NCI-H748 treated with DMSO at 0.1 percent for 48 hours (cell line): ENCODE data around the gene NDOR1.

ENCODE experiments used
- DNase-seq: peaks from one replicate; lab custom pipeline; 2025; lab: John Stamatoyannopoulos, UW

NDOR1 gene

DNA sequence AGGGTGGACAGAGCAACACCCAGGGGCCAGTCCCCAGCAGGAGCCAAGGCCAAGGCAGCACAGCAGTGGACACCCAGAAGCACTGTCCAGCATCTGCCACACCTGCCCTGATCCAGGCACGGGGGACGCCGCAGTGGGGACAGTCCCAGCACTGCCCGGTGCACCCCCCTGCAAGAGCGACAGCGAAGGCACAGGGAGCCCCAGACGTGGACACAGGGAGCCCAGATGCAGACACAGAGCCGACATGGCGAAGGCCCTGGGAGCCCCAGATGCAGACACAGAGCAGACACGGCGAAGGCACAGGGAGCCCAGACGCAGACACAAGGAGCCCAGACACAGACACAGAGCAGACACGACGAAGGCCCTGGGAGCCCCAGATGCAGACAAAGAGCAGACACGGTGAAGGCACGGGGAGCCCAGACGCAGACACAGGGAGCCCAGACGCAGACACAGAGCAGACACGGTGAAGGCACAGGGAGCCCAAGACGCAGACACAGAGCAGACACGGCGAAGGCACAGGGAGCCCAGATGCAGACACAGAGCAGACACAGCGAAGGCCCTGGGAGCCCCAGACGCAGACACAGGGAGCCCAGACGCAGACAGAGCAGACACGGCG, 21.4 kb upstream of the NDOR1 start:
- DNase-seq: no peak

DNA sequence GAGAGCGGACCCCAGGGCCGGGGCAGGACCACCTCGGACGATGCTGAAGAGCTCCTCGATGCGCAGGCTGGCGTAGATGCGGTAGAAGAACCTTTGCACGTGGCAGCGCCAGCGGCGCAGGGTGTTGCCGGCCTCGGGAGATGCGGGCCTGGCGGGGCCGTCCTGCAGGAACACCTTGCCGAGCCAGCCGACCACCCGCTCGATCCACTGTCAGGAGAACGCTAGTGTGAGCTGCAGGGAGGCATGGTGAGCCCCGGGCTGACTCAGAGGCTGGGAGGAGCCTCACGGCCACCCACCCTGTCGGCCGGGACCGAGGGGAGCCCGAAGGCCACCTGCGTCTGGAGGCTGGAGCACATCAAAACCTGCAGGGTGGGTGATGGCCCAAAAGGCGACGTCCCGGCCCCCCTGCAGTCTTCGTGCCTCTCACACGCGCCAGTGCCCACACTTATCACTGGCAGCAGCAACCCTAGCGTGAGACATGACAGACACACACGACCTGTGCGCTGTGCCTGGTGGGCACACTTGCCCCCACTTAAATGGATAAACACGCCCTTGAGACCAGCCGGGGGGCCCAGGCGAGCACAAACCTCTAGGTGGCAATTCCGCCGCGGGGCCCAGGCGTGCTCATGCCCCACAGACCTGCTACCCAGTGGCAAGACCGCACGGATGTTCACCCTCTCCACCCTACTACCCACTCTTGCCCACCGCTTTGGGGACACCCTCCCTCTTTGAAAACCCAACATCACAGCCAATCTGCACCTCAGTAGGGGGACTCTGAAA, 20.4 kb upstream of the NDOR1 start:
- DNase-seq: no peak

DNA sequence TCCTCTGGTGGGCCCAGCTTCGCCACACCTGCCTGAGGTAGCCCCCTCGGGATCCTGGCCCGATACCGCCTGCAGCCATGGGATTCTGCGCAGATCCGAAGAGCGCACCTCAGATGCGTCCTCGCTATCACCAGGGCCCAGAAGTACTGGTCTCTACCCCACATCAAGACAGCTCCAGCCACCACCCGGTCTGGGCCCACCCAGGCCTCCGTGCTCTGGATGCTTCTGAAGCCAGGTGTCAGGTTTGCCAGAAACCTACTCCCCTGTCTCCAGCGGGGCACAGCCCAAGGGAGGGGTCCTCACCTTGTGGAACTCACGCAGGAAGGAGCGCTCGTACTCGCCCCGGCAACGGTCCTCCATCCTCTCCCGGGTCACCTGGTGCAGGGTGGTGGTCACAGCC, 19.6 kb upstream of the NDOR1 start:
- no peak for DNase-seq

DNA sequence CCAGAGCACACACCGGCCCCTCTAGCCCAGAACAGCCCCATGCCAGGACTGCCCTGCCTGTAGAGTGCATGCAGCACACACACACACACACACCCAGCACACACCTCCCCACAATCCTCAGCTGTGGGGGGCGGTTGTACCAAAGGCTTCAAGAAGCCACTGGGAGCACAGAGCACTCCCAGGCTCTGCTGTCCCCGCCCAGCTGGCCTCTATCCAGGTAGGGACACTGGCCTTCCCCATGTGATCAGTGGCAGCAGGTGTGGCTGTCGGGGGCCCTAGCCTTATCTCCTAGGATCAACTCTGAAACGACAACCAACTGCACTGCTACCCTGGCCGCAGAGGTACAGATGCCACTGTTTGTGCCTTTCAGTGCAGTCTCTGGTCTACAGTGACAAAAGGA, 19.1 kb upstream of the NDOR1 start:
- no peak for DNase-seq

DNA sequence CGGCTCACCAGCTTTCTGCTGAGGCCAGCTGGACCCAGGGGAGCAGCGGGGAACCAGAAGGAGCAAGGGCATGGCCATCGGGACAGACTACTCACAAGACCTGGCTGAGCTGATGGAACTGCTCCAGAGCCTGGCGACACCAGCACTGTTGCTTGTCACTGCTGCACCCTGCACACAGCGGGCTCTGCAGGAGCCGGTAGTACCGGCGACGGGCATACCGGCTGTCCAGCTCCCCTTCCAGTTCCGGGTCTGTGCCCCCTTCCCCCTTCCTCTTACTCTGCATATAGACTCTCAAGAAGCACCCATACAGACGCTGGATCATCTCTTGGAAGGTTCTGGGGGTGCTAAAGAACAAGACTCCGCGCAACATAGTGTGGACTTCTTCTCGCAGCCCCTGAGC, 18.1 kb upstream of the NDOR1 start:
- DNase-seq: no peak

DNA sequence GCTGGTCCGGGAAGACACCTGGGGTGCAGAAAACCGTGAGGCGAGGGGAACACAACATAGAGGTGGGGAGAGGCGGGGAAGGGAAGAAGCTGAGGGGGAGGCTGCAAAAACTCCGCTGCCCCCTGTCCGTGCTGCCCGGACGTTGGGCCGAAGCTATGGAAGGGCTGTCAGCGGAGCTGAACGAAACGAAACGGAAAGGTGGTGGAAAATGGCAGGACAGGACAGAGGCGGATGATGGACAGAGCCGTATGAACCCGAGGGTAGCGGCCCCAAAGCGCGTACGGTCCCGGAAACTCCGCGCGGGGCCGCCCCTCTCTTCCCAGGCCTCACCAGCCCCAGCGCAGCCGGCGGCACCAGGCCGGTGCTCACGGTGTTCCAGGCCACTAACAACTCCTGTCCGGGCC, 17.4 kb upstream of the NDOR1 start:
- no peak for DNase-seq

DNA sequence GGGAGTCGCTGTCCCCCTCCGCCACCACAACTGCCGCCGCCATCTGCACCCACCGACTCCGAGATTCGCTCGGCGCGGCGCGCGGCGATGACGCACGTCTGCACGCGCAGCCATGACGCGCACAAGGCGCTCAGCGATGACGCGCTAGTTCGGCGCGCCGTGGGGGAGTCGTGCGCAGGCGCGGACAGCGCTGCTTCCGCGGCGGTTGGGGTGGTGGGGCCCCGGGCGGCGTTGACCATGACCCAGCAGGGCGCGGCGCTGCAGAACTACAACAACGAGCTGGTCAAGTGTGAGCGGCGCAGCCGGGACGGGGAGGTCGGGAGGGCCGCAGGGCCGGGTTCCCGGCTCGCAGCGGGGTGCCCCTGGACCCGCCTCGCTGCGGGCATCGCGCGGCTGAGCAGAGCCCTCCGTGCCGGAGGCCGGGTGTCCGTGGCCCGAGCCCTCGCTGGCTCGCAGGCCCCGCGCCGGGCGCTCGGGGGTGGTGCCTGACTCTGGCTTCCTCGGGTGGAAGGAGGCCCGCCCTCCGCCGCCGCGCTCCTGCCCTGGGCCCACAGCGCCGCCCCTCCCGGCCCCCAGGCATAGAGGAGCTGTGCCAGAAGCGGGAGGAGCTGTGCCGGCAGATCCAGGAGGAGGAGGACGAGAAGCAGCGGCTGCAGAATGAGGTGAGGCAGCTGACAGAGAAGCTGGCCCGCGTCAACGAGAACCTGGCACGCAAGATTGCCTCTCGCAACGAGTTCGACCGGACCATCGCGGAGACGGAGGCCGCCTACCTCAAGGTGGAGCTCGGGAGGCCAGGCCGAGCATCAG, 16.8 kb upstream of the NDOR1 start, which contains the start of the genes ANAPC2 and SSNA1:
Gene ANAPC2 (minus strand): TSS at position 71 of the 807 bp plus-strand sequence. CDS start 28 bp downstream, at position 43.
Gene SSNA1 (plus strand): TSS at position 187 of the 807 bp plus-strand sequence. CDS start 51 bp downstream, at position 238.
- DNase-seq: peak; percentile 87

DNA sequence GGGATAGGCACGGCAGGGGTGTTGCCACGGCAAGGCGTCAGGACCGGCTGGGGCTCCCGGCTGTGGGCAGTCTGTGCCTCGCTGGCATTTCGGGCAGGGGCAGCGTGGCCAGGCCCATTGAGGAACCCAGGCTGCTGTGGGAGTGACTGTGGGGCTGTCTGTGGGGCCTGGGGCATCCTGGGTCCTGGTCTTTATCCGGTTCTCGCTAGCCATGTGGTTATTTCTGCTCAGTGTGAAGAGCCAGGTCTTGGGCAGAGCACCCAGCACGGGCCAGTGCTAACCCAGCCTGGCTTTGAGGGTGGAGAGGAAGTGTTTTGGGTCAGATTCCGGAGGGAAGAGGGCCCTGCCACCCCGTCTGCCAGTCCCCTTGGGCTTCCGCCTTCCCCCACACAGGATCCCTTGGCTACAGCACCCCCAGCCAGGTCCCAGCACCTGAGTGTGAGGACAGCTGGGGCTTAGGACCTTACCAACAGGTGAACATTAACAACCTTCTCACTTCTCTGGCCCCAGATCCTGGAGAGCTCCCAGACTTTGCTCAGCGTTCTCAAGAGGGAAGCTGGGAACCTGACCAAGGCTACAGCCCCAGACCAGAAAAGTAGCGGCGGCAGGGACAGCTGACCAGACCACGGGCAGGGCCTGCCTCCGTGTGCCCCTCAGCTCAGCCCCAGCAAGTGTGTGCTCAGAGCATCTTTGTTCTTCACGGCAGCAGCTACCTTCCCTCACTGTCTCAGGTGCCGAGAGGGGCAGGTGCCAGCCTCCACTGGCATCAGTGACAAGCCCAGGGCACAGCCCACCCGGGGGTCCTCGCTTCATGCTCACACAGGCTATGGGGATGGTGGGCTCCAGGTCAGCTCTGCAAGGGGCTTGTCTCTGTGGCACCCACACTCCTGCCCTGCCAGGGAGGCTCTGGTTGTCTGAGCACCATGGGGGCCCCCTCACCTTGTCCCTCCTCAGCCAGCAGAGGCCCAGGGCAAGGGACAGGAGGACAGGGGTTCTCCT, 15.9 kb upstream of the NDOR1 start:
- DNase-seq: no peak

DNA sequence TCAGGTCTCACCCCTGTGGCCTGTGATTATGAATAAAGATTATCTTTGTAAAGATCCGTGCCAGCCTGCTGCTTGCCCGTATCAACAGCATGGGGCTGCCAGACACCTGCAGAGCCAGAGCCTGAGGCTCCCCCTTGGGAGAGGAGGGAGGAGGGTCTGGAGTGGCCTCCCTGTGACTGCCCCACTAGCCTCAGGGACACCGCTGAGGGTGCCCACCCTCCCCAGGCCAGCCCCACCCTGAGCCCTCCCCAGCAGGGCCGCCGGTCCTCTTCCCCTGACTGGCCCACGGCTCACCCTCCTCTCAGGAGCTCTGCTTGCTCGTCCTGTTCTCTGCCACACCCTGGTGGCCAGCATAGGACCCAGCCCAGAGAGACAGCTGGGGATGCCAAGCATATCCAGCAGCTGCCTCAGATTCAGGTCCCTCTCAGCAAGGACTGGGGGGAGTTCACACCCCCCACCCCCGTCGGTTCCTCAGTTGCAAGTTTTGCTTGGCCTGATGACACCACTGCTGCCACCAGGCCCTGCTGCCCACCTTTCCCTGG, 15.1 kb upstream of the NDOR1 start:
- DNase-seq: no peak

DNA sequence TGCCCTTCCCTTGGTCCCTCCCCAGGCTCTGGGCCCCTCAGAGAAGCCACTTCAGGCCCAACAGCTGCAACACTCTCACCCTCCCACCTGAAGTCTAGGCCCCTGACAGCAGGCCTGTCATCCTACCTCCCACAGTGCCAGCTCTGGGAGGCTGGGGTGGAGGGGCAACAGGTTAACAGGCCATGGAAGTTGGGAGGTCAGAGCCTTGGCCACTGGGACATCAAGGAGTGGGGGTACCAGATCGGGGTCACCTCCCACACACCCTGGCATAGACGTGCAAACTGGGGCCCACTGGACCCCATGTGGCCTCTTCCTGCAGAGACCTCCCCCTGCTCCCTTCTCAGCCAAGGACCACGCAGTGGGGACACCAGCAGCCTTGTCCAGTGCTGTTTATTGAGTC, 14.3 kb upstream of the NDOR1 start:
- DNase-seq: no peak

DNA sequence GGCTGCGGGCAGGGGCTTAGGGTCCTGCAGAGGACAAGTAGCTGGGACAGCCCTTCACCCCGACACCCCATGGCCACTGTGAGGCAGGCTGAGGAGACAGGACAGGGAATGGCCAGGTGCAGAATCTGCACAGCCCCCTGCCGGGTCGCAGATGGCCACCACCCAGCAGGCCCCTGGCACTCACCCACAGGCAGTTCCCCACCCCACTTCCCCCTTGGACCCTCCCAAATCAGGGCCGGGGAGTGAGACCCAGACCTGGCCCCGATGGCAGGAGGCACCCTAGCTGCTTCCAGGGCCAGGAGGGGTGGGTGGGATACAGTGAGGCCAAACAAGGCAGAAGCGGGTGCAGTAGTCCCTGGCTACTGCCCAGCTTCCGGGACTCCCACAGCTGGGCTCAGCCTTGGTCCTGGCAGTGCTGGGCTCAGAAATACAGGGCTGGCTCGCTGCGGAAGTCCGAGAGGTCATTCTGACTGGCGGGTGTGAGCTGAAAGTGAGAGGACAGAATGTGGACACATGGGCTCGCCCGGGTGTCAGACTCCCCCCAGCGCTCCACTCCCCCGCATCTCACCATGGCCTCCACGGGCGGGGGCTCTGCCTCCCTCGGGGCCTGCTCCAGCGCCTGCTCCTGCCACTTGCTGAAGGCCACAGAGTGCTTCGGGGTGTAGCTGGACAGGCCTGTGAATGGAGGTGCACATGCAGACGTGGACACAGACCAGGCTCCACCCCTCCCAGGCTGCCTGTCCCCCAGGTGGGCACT, 13.6 kb upstream of the NDOR1 start:
- no peak for DNase-seq

DNA sequence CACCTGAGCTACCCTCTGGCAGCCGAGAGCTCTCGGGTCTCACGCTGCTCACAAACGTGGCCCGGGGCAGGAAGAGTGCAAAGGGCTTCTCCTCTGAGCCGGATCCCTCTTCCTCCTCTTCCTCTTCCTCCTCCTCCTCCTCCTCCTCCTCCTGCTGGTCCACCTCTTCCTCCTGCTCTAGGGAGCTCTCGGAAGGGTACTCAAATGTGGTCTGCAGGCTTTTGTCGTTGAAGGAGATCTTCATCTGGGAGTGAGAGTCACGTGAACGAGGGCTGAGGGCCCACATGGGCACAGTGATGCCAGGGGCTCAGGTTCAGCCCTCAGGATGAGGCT, 13.1 kb upstream of the NDOR1 start:
- DNase-seq: no peak

DNA sequence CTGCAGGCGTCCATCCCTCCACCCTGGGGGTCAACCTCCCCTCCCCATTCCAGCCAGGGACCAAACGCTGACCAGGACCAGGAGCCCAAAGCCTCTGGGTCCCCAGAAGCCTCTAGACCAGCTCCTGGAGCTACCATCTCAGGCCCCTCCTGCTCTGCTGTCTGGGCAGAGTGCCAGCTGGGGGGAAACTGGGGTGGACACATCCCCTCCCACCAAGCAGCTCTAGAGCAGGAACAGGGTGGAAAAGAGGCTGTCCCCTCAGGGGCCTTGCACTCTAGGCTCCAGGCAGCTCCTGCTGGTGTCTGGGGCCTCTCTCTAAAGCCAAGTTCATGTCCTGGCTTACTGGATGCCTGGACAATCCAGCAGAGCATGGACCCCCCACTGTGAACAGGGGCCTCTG, 12.6 kb upstream of the NDOR1 start:
- no peak for DNase-seq

DNA sequence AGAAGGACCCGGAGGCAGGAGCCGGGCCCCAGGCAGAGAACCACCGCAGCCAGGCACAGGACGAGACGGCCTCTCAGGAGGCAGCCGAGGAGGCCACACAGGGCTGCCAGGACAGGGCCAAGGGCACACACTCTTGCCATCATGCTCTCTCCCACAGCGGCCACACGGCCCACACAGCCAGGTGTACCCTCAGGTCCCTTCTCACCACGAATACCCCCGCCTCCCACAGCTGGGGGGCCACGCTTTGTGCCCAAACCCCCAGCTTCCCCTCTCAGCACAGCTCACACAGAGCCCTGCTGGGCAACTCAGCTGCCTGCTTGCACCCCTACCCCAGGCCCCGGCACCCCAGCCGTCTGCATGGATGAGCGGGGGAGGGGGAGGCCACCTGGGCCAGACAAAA, 11.7 kb upstream of the NDOR1 start:
- DNase-seq: no peak

DNA sequence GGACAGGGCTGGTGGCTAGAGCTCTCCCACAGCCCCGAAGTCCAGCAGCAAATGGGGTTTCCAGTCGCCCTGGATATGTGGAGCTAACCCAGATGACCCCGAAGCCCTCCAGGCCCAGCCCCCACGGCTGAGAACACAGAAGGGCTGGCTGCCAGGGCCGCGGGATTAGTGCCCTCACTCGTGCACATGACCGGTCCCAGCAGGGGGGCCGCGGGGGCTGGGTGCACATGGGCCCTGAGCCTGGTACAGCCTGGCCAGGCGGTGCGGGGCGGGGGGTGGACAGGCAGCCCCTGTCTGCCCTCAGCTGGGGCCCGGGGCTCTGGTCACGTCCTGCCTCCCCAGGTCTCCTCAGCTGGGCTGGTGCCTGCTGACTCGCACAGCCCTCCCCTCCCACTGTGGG, 11.1 kb upstream of the NDOR1 start:
- no peak for DNase-seq

DNA sequence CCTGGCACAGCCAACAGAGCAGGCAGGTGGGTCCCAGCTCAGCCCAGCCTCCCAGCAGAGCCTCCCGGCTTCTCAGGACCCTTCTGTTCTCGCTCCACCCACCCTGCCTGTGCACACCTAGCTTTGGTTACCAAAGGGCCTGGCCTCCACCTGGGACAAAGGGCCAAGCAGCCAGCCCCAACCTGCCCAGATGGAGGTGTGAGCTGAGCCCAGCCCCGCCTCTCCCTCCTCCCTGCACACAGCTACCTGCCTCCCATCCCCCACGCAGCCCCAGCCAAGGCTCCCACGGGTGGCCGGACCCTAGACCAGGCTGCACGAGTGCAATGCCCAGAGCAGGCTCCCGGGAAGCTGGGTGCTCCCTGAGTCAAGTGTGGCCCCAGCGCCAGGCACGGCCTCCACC, 10.6 kb upstream of the NDOR1 start:
- no peak for DNase-seq

DNA sequence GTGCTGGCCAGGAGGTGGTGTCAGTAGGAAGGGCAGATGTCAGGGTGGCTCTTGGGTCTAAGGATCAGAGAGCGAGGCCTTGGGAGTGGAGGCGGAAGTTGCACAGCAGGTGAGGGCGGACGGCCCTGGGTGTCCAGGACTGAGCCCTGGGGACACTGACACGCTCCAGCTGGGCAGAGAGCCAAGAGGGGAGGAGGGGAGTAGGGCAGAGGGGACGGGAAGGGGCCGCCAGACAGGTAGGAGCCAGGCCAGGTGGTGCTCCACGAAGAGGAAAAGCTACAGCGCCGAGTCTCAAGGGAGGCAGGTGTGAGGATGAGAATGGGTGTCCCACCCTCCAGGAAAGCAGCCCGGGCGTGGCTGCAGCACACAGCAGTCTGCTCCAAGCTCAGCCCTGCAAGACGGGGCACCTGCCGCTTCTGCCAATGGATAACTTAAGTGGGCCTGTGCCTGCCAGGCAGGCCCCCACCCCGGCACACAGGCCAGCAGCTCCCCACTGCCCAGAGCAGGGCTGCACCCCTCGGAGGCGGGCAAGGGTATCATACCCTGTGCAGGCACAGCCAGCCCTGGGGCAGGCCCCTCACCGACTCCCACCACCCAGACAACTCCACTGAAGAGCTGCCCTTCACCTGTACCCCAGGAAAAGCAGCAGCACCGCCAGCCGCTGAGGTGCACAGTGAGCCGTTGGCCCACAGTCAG, 9.8 kb upstream of the NDOR1 start:
- DNase-seq: peak; percentile 79

DNA sequence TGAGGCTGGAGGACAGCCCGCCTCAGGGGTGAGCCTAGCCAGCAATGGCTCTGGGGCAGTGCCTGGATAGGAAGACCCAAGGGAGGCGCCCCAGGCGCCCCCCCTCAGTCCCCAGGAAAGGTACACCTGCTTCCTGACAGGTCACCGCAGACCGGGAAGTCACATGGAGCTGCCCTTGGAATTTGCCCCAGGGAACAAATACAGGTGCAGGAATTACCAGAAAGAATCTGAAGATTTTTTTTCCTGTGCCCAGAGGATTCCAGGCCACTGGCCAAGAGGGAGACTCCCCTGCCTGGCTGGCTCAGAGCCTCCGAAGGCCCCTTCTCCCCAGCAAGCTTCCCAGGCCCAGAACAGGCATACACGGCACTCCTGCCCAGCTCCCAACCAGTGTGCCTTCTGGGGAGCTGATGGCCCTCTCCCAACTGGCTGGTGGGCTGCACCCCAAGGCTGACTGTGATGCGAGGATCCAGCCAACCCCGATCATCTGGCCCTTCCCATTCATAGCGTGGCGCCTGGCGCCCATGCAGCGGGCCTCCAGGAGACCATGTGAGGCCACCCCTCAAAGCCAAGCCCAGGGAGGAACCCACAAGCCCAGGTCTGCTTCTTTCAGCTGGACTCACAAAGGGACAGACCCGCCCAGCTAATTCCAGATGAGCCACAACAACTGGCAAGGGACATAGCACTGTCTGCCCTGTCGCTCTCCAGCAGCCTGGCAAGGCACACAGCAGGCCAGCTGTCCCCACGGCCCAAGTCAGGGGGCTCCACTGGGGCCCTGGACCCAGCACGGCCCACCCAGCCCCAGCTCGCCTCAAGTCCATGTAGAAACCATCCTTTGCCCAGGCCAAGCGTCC, 7.2 kb upstream of the NDOR1 start:
- DNase-seq: no peak

DNA sequence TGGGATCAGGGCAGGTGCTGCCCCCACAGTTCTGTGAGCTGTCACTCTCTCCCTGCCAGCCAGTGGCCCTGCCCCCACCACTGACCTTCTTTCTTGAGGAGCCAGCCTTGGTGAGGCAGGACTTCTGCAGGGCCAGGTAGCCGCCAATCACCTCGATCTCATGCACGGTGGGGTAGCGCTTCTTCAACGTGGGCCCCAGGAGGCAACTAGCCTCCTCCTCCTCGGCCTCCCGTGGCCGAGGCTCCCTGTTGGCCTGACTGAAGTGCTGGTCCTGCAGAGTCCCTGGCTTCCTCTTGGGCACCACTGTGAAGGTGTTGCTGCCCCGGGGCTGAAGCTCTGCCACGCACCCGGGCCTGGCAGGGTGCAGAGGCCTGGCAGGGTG, 6.6 kb upstream of the NDOR1 start:
- no peak for DNase-seq
